Measurements from ENCODE around the gene CAP2. TPM values are rescaled to one million over a fixed set of nuclear protein-coding genes. Genes with fewer than 3 reads are reported as not detected.
A peak's percentile ranks its signal among the peaks of the same experiment; 100 is the strongest.

CAP2 gene
- polyA plus RNA-seq, 12 donors, result 70.0 to 247 (median 214) TPM; not detected in 1

DNA sequence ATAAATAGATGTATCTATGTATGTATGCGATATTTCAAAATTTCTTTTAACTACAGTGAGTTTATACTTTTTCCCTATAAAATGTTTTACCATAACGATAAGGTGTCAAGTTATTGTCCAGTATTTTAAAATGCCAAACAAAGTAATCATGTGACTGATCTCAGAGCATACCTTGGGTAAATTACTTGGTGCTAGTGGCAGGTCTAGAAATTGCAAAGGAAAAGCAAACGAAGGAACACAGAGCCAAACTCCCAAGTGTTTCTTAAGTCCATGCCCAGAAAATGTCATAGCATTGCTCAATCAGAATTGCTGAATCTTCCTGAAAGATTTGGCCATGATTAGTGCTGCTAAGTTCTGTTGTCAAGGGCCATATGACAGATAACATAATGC is 77.5 kb downstream of the CAP2 start:
- DNase-seq, result no peak

DNA sequence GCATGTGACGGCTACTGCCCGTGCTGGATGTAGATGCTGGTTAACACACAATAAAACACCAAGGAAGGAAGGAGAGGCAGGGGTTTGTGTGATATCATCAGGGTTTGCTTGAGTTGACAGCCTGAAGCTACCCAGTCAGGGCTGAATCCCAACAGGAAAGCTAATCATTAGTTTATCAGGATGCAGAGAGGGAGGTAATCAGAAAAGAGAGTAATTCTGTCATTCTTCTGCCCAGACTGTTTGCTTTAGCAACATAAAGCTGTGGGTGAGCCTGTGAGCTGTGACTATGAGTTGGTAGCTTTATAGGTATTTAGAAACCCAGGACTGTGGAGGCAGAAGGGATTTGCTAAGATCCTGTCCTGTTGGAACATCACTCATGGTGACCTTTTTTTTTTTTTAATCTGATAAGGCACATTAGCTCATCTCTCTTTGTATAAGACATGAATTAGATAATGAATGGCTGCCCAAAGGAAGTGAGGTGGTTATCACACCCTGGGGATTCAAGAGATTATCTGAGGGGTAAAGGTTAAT is 79.3 kb downstream of the CAP2 start:
- DNase-seq, result no peak

DNA sequence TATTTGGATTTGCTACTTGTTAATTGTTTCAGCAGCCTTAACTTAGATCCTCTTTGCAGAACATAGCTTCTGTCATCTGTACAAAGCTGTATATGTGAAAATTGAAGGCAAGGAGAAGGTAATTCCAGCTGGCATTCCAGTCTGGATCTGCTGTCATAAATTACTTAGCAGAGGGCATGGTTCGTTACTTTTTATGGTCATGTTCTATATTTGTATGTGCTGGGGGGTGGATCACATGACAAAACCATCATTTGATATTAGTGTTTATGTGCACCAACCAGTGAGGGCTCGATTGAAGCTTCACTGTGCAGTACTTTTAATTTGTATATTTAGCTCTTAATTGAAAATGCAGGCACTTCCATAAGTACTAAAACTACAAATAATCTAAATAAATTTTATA is 80.2 kb downstream of the CAP2 start:
- peak; percentile 20 for DNase-seq

GRCh38 chr6:17474289-17474688 is 80.9 kb downstream of the CAP2 start:
- DNase-seq, result no peak

DNA sequence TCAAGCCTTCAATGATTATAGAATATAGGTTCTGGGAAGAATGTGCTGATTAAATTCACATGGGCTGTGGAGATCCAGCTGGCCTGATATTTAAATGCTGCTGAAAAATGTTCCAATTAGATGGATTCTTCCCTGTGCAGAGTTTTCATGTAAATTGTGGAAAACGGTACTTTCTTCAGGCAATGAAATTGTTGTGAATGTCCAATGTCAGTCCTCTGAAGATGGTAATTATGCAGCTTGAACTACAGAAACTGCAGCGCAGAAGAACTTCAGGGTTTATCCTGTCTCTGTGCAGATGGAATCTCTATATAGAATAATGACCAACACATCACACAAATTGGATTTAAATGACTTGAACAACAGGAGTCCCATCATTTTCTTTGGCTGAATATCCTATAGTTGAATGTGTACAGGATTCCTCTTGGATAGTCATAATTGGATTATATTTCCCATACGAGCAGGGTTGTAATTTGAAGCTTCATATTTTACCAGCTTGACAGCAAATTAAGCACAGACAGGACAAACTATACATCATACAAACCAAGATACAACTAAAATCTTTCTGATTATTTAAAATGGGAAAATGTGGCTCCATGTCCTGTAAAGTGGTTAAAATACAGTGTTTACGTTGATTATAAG is 82.3 kb downstream of the CAP2 start:
- no peak for DNase-seq

- no peak for DNase-seq
These were observed 83.1 kb downstream of the CAP2 start for GRCh38 chr6:17476511-17476910.

GRCh38 chr6:17477356-17477755 is 84.0 kb downstream of the CAP2 start:
- no peak for DNase-seq

DNA sequence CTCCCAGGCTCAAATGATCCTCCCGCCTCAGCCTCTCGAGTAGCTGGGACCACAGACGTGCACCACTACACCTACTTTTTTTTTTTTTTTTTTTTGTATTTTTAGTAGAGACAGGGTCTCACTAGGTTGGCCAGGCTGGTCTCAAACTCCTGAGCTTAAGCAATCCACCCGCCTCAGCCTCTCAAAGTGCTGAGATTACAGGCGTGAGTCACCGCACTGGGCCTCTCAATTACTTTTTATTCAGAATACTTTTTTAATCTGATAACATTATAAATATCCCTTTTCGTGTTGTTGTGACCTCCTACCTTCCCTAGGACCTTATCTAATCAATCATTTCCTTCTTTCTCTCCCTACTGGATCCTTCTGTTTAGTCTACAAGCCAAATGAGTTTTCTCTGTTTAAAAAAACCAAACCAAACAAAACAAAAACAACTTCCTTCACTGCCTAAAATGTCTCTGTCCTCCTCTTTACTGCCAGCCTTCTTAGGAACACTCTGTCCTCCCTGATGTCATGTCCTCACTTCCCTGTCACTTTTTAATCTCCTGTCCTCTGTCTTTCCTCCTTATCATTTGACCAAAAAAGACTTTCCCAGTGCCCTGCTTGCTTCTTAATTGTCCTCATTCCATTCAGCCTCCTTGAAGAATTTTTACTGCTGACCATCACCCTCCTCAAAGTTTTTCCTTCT is 85.0 kb downstream of the CAP2 start:
- DNase-seq, result no peak

DNA sequence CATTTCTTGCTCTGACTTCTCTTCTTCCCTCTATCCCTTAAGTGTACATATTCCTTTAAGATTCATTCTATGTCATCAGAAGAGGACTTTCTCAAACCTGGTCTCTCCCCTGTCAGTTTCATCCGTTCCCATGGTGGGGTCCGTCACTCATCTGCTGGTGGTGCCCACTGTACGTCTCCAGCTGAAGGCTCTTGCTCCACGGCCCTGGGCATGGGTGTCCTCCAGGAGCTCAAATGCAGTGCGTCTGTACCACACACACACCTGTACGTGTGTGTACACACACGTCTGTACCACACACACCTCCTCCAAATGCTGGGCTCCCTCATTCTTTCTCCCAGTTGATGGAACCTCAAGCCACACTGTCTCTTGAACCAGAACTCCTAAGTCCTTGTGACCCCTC is 85.6 kb downstream of the CAP2 start:
- no peak for DNase-seq

DNA sequence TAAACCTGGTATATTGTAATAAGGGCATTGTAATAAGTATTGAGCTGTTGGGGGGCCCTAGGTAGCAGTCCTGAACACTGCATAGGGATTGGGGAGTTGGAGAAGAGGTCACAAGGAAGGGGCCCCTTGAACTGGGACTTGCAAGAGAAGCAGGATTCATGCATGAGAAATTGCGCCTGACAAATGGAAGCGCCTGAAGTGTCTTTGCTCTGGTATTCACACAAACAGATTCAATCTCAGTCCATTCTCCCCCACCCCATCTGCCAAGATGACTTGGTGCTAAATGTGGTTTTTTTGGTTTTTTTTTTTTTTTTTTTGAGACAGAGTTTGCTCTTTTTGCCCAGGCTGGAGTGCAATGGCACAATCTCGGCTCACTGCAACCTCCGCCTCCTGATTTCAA is 87.1 kb downstream of the CAP2 start:
- DNase-seq, result no peak

- no peak for DNase-seq
These were observed 89.3 kb downstream of the CAP2 start for GRCh38 chr6:17482711-17483110.

GRCh38 chr6:17483391-17484016 is 90.1 kb downstream of the CAP2 start:
- no peak for DNase-seq

- DNase-seq, result no peak
These were observed 90.9 kb downstream of the CAP2 start for GRCh38 chr6:17484201-17484849.

GRCh38 chr6:17485181-17485580 is 91.8 kb downstream of the CAP2 start:
- no peak for DNase-seq

- DNase-seq, result no peak
These were observed 92.6 kb downstream of the CAP2 start for GRCh38 chr6:17485946-17486345.

- DNase-seq, result no peak
These were observed 93.3 kb downstream of the CAP2 start for GRCh38 chr6:17486680-17487079.

- peak; percentile 23 for DNase-seq
These were observed 97.3 kb downstream of the CAP2 start for GRCh38 chr6:17490724-17491123.

GRCh38 chr6:17491416-17492142 is 98.2 kb downstream of the CAP2 start:
- DNase-seq, result no peak

DNA sequence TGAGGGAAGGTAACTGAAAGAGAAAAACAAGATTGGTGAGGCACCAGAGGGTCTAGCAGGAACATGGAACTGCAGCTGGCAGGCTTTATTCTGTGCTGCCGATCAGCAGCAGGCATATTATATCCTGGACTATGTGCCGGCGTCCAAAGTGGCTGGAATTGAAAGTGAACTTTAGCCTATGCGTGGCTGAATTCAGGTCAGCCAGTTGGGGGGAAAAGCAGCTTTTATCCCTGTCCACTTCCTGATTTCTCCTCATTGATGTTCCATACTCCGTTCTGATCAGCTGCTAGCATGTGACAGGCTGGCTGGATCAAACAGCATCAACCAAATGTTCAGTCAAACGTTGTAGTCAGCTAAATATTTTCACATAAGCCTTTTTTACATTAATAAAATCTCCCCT is 99.0 kb downstream of the CAP2 start:
- no peak for DNase-seq

GRCh38 chr6:17493286-17493685 is 99.9 kb downstream of the CAP2 start:
- no peak for DNase-seq

GRCh38 chr6:17494177-17494576 is 100.8 kb downstream of the CAP2 start:
- DNase-seq, result no peak

DNA sequence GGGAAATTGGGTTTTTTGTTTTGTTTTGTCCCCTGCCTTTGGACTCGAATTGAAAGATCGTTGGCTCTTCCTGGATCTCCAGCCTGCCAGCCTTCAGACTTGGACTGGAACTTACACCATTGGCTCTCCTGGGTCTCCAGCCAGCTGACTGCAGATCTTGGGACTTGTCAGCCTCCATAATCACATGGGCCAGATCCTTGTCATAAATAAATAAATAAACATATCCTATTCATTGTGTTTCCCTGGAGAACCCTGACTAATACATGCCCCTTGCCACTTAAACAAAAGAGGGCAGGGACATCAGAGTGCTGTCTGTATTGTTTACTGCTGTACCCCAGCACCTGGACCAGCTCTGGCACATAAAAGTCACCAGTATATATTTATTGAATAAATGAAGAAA is 101.5 kb downstream of the CAP2 start:
- DNase-seq, result no peak
